ENCODE results near the gene COX8C.

COX8C gene

DNA sequence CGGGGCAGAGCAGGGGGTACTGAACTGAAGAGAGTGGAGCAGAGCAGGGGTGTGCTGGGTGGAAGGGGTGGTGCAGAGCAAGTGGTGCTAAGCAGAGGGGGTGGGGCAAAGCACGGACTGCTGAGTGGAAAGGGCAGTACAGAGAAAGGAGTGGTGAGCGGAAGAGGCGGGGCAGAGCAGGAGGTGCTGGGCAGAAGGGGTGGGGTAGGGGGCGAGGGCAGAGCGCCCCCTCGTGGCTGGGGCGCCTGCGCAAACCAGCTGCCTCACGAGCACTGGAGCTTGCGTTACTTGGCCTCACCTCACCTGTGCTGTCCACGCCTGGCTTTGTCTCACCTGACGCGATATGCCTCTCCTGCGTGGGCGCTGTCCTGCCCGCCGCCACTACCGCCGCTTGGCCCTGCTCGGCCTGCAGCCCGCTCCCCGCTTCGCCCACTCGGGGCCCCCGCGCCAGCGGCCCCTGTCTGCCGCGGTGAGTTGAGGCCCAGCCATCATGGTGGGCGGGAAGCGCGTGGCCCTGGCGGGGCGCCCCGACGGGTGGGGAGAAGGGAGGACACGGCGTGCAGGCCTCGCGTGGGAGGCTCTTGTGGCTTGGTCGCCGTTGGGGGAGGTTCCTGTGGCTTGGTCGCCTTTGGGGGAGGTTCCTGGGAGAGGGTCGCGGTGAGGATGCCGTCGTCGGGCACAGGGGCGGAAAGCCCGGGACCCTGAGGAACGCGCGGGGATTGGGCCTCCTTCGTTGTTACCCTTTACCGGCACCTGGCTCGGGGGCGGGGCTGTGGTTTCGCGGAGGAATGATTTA is at the start of gene COX8C:
Gene COX8C, plus strand, starts transcription at position 257 of the 796 bp plus-strand sequence. Its CDS starts 87 bp downstream, at position 344.
- no peak for DNase-seq (ENCODE audit: low read depth, low spot score)

DNA sequence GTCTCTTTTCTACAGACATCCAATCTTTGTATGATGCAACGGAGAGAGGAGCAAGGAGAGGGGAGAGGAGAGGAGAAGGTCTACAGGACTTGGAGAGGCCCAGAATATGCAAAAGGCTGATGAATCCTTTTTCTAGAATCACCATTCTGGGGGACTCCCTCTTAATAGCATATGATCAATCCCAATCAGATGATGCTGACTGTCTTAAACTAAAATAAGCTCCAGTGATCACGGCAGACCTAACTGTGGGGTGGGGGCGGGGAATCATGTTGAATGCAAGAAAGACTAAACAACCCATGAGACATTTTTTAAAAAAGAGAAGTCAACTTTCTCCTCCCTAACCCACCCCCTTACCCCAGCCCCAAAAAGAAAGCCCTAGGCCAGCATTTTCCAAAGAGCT is 47.6 kb upstream of the COX8C start:
- DNase-seq (ENCODE audit: low read depth, low spot score), result no peak

DNA sequence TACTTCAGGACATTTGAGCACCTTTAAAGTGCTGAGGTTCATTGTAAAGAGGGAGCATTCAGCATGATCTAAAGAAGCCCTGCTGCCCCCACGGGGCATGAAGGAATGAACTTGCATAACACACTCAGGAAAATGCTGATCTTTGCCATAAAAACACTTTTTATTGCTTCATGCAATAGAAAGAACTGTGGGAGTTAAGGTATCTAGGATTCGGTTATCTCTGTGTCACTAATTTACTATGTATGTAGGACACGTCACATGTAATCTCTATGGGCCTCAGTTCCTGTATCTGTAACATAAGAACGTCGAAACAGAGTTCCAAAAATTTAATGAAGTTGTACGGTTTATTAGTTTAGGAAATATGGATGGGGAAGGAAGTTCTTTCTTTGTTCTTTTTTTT is 47.1 kb upstream of the COX8C start:
- no peak for DNase-seq (ENCODE audit: low read depth, low spot score)

GRCh38 chr14:93301821-93302447 is 45.0 kb upstream of the COX8C start:
- DNase-seq (ENCODE audit: low read depth, low spot score), result no peak

DNA sequence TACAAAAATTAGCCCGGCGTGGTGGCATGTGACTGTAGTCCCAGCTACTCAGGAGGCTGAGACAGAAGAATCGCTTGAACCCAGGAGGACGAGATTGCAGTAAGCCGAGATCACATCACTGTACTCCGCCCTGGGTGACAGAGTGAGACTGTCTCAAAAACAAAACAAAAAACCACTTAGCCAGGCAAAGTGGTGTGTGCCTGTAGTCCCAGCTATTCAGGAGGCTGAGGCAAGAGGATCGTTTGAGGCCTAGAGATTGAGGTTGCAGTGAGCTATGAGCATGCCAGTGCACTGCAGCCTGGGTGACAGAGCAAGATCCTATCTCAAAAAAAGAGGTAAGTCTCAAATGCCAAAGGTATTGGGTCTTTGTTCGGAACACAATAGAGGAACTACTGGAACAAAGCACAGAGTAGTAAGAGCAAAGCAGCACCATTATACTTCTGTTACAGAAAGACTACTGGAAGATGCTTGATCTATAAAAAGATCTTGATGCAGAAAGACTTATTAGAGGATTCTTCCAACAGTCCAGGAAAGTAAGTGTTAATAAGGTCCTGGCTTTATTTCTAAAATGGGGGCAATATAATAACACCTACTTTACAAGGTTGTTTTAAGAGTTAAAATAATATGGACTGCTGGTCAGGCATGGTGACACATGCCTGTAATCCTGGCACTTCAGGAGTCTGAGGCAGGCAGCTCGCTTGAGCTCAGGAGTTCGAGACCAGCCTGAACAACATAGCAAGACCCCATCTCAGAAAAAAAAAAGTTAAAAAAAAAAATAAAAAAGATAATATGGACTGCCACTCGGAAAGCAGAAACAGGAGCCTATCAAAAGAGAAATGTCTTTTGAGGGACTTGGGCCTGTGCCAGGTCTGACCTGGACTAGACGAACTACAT is 44.0 kb upstream of the COX8C start:
- no peak for DNase-seq (ENCODE audit: low read depth, low spot score)

DNA sequence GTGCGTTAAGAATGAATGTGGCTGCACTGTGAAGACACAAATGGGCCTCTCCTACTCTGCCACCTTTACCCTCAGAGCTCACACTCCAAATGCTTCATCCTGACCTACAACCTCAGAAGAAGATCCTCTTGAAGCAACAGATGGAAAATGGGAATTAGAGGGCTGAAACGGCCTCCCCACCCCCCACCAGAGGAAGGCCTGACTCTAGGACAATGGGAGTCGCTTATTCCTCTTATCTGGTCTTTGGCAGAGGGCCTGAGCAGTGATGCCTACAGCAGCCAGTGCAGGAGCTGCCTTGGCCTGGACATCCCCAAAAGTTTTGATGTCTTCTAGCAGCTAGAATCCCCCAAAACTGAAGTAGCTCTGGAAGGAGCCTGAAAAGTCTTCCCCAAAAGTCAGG is 43.3 kb upstream of the COX8C start:
- DNase-seq (ENCODE audit: low read depth, low spot score), result no peak

GRCh38 chr14:93304771-93305170 is 42.2 kb upstream of the COX8C start:
- DNase-seq (ENCODE audit: low read depth, low spot score), result no peak

- DNase-seq (ENCODE audit: low read depth, low spot score), result no peak
Measured at GRCh38 chr14:93305725-93306418, 41.1 kb upstream of the COX8C start.

DNA sequence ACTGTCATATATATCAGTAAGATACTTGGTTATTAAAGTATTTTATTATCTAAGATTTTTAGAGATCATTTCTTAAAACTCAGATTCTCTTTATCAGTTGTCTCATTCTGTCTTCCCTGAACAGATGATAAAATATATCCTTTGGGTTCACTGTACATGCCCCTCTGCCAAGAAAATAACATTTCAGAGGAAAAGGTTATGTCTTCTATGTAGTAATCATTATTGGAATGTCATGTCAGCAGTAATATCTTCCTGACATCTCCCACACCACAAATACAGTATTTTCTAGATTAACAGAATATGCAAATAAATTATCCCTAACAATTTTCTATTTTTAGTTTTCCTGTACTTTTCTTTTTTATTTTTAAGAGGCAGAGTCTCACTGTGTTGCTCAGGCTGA is 40.2 kb upstream of the COX8C start:
- no peak for DNase-seq (ENCODE audit: low read depth, low spot score)

- DNase-seq (ENCODE audit: low read depth, low spot score), result no peak
Measured at GRCh38 chr14:93308686-93309345, 38.2 kb upstream of the COX8C start.

- DNase-seq (ENCODE audit: low read depth, low spot score), result no peak
Measured at GRCh38 chr14:93309427-93309966, 37.5 kb upstream of the COX8C start.

DNA sequence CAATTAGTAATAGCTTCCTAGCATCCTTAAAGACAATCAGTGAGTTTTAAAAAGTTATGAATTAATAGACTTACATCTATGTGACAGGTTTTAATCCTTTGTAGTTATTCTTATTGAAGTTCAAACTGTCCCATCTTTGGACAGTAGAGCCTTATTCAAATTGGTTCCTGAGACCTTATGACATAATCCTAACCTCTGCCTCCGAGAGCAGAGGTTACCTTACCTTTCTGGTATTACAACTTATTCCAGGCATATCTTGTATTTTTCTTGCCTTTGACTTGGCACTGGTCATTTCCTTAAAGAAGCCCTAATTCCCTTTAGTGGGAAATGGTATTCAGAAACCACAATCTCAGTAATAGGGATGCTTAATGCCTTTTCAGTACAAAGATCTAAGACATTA is 35.9 kb upstream of the COX8C start:
- no peak for DNase-seq (ENCODE audit: low read depth, low spot score)

GRCh38 chr14:93315575-93315974 is 31.4 kb upstream of the COX8C start:
- no peak for DNase-seq (ENCODE audit: low read depth, low spot score)

GRCh38 chr14:93316716-93317115 is 30.3 kb upstream of the COX8C start:
- DNase-seq (ENCODE audit: low read depth, low spot score), result no peak

GRCh38 chr14:93317210-93317874 is 29.6 kb upstream of the COX8C start:
- no peak for DNase-seq (ENCODE audit: low read depth, low spot score)

GRCh38 chr14:93317875-93318807 is 28.8 kb upstream of the COX8C start:
- DNase-seq (ENCODE audit: low read depth, low spot score), result peak; percentile 30

- no peak for DNase-seq (ENCODE audit: low read depth, low spot score)
Measured at GRCh38 chr14:93318927-93319326, 28.1 kb upstream of the COX8C start.

- no peak for DNase-seq (ENCODE audit: low read depth, low spot score)
Measured at GRCh38 chr14:93319494-93319893, 27.5 kb upstream of the COX8C start.

DNA sequence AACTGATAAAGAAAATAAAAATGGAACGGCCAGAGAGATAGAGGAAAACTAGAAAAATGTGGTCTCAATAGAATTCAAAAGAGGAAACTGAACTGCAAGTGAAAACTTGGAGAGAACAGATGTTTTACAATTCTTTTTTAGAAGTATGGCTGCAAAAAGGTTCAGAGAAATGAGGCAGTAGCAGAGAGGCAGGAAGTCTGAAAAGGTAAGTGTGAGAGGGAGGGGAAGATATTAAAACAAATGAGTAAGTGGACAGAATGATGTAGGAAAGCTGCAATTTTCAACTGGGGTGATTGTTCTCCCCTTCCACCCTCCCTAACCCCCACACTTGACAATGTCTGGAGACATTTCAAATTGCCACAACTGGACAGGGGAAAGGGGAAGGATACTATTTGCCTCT is 27.0 kb upstream of the COX8C start:
- DNase-seq (ENCODE audit: low read depth, low spot score), result no peak
